Suprapubic skin (tissue), 4 donors: Measurements from ENCODE around the gene WDR87. TPM values are rescaled to one million over a fixed set of nuclear protein-coding genes. Genes with fewer than 3 reads are reported as not detected.

Experiments used
- DNase-seq, 2 donors: peaks; one replicate each; pipeline ENCODE4 v3.0.0-alpha.2; 2019; ENCODE audit warnings: low spot score in 2 of 2
- H3K27ac ChIP-seq: fragments of 200-600 bp; sonication (generic); one replicate; pipeline ENCODE4 v1.5.1; 2019
- H3K27me3 ChIP-seq: fragments of 200-600 bp; sonication (generic); one replicate; pipeline ENCODE4 v1.5.1; 2019
- H3K36me3 ChIP-seq: fragments of 200-600 bp; sonication (generic); one replicate; pipeline ENCODE4 v1.5.1; 2019
- H3K4me1 ChIP-seq: fragments of 200-600 bp; sonication (generic); one replicate; pipeline ENCODE4 v1.5.1; 2019
- H3K4me3 ChIP-seq: fragments of 200-600 bp; sonication (generic); one replicate; pipeline ENCODE4 v1.5.1; 2019; ENCODE audit warnings: mild to moderate bottlenecking
- H3K9me3 ChIP-seq: fragments of 200-600 bp; sonication (generic); one replicate; pipeline ENCODE4 v1.5.1; 2019
- CTCF ChIP-seq, 2 donors: fragments of 200-600 bp in 1 of 2; fragments of 450-650 bp in 1 of 2; sonication (generic) in 1 of 2; IDR thresholded peaks; one replicate each; pipeline ENCODE4 v1.5.1; 2016 to 2019; ENCODE audit warnings: antibody characterized with exemption in 2 of 2, mild to moderate bottlenecking in 1 of 2, moderate library complexity in 1 of 2
- EP300 ChIP-seq: sonication (generic); formaldehyde crosslinking; IDR thresholded peaks from one replicate; pipeline ENCODE4 v1.6.1; 2017; ENCODE audit warnings: antibody characterized with exemption
- POLR2A ChIP-seq, 2 donors: fragments of 450-650 bp; IDR thresholded peaks; one replicate each; pipeline ENCODE4 v1.6.1; 2017; ENCODE audit warnings: antibody characterized with exemption in 2 of 2, mild to moderate bottlenecking in 2 of 2, moderate library complexity in 2 of 2
- POLR2AphosphoS5 ChIP-seq, 3 donors: sonication (generic); formaldehyde crosslinking; IDR thresholded peaks; one replicate each; pipeline ENCODE4 v1.6.1; 2017; ENCODE audit warnings: antibody characterized with exemption in 3 of 3
- WGBS: methylation state at CpG from one replicate; pipeline ENCODE4 v1.1.5; 2018; 5-methylcytosine and 5-hydroxymethylcytosine counted together
- total RNA-seq, 4 donors: library from RNA; depleted of rRNA; stranded (reverse); fragments of >200 nt; gene quantifications; one replicate each; pipeline ENCODE4 v1.1.0, GENCODE V29; 2016

The WDR87 gene
- total RNA-seq, 4 donors from 2014 or later = not detected

- Histone ChIP-seq H3K27me3 (no peaks in the 10 kb centered on the region), H3K4me1 (peaks cover 9% of the 10 kb centered on the region), H3K4me3 (no peak overlapping the region), H3K36me3 (no peaks in the 10 kb centered on the region), H3K27ac (no peak overlapping the region), H3K9me3 (no peaks in the 10 kb centered on the region)
- no peak for DNase-seq
- TF ChIP-seq POLR2A (IDR thresholded peaks at IDR 0.05) (no peak), EP300 (no peak), CTCF (IDR thresholded peaks at IDR 0.05) (no peak), POLR2AphosphoS5 (IDR thresholded peaks at IDR 0.05) (no peak)
- 70% methylated on average over 11 of the region's 11 CpGs for WGBS
These were observed 47.0 kb upstream of the WDR87 start for GRCh38 chr19:37953171-37953917.

- 74% methylated on average over 4 of the region's 4 CpGs for WGBS
- no peak overlapping the region for H3K27ac ChIP-seq
- H3K27me3 ChIP-seq = no peaks in the 10 kb centered on the region
- H3K9me3 ChIP-seq = no peaks in the 10 kb centered on the region
- peaks cover 9% of the 10 kb centered on the region for H3K4me1 ChIP-seq
- no peak overlapping the region for H3K4me3 ChIP-seq
- H3K36me3 ChIP-seq = no peaks in the 10 kb centered on the region
- TF ChIP-seq EP300 (no peak), CTCF (IDR thresholded peaks at IDR 0.05) (no peak)
- no peak for DNase-seq
These were observed 45.4 kb upstream of the WDR87 start for GRCh38 chr19:37951816-37952210.

- Histone ChIP-seq H3K9me3 (no peaks in the 10 kb centered on the region), H3K27me3 (no peaks in the 10 kb centered on the region), H3K36me3 (no peaks in the 10 kb centered on the region), H3K4me1 (peaks cover 2% of the 10 kb centered on the region), H3K27ac (no peak overlapping the region), H3K4me3 (no peak overlapping the region)
- no peak for DNase-seq
- TF ChIP-seq POLR2AphosphoS5 (IDR thresholded peaks at IDR 0.05) (no peak), POLR2A (IDR thresholded peaks at IDR 0.05) (no peak), CTCF (IDR thresholded peaks at IDR 0.05) (no peak), EP300 (no peak)
- 91% methylated on average over 17 of the region's 25 CpGs for WGBS
These were observed 44.2 kb upstream of the WDR87 start for GRCh38 chr19:37950471-37951175.

- no peak overlapping the region for H3K27ac ChIP-seq
- TF ChIP-seq CTCF (IDR thresholded peaks at IDR 0.05) (no peak), POLR2A (IDR thresholded peaks at IDR 0.05) (no peak), EP300 (no peak), POLR2AphosphoS5 (IDR thresholded peaks at IDR 0.05) (no peak)
- H3K4me3 ChIP-seq = no peak overlapping the region
- no peak for DNase-seq
- 87% methylated on average over 6 of the region's 6 CpGs for WGBS
- H3K9me3 ChIP-seq = no peaks in the 10 kb centered on the region
- H3K27me3 ChIP-seq = no peaks in the 10 kb centered on the region
- peaks cover 2% of the 10 kb centered on the region for H3K4me1 ChIP-seq
- no peaks in the 10 kb centered on the region for H3K36me3 ChIP-seq
These were observed 42.0 kb upstream of the WDR87 start for GRCh38 chr19:37948362-37948761.

GRCh38 chr19:37947778-37948177, 41.4 kb upstream of the WDR87 start:
- no peak overlapping the region for H3K4me3 ChIP-seq
- peaks cover 2% of the 10 kb centered on the region for H3K4me1 ChIP-seq
- DNase-seq = no peak
- H3K27me3 ChIP-seq = no peaks in the 10 kb centered on the region
- H3K27ac ChIP-seq = no peak overlapping the region
- TF ChIP-seq POLR2AphosphoS5 (IDR thresholded peaks at IDR 0.05) (no peak), POLR2A (IDR thresholded peaks at IDR 0.05) (no peak), EP300 (no peak), CTCF (IDR thresholded peaks at IDR 0.05) (no peak)
- no peaks in the 10 kb centered on the region for H3K36me3 ChIP-seq
- H3K9me3 ChIP-seq = no peaks in the 10 kb centered on the region
- 98% methylated on average over 5 of the region's 5 CpGs for WGBS
